Pancreas (tissue), 10 donors: ENCODE results near the gene ZNF20. TPM values are rescaled to one million over a fixed set of nuclear protein-coding genes. Genes with fewer than 3 reads are reported as not detected.
A peak's percentile ranks its signal among the peaks of the same experiment; 100 is the strongest.

ENCODE experiments used
- ATAC-seq, 4 donors: fragments of 200-7000 bp; cut with Tn5 transposase; one replicate each; pipeline versions ENCODE4 v1.8.0 to v1.9.1; 2020; ENCODE audit warnings: mild to moderate bottlenecking in 4 of 4, moderate library complexity in 4 of 4
- DNase-seq, 6 donors: peaks; one replicate each; pipeline ENCODE4 v3.0.0-alpha.2; 2020
- FAIRE-seq: peaks from 2 replicates; lab custom pipeline; 2012; peaks lifted over from hg19 to GRCh38; lab: Jason Lieb, UNC
- H3K27ac ChIP-seq, 4 donors: fragments of 200-600 bp; sonication (generic); 1 replicate in 3 of 4; 2 replicates in 1 of 4; pipeline versions ENCODE4 v1.5.0 to v1.8.0; 2020
- H3K27me3 ChIP-seq, 4 donors: fragments of 200-600 bp; one replicate each; pipeline ENCODE4 v1.8.0; 2021
- H3K36me3 ChIP-seq, 3 donors: fragments of 200-600 bp; sonication (generic) in 1 of 3; one replicate each; pipeline versions ENCODE4 v1.5.0 to v1.8.0; 2020 to 2021
- H3K4me1 ChIP-seq, 3 donors: fragments of 200-600 bp; one replicate each; pipeline ENCODE4 v1.8.0; 2021
- H3K4me3 ChIP-seq, 4 donors: fragments of 200-600 bp; sonication (generic) in 2 of 4; one replicate each; pipeline versions ENCODE4 v1.5.0 to v1.8.0; 2020 to 2021
- H3K9me3 ChIP-seq, 4 donors: fragments of 200-600 bp; one replicate each; pipeline ENCODE4 v1.8.0; 2021
- CTCF ChIP-seq, 4 donors: fragments of 200-600 bp; sonication (generic) in 3 of 4; IDR thresholded peaks; one replicate each; pipeline versions ENCODE4 v1.5.0 to v1.8.0; 2021; ENCODE audit warnings: antibody characterized with exemption in 4 of 4
- WGBS, 2 donors: extraction: QIAGEN DNeasy Blood & Tissue Kit; methylation state at CpG; one replicate each; pipeline ENCODE4 v1.1.7; 2013; 5-methylcytosine and 5-hydroxymethylcytosine counted together
- intact Hi-C, 3 donors: fragments of 100-400 bp; cut with DNase I; formaldehyde crosslinking; loops; one replicate each; pipeline versions ENCODE4 v1.11.1 to v1.14.2; 2022
- polyA plus RNA-seq, 2 donors: library from polyadenylated mRNA; stranded (reverse); fragments of 200-250 nt; gene quantifications; one replicate each; pipeline ENCODE4 v1.2.3, GENCODE V29; 2013
- total RNA-seq, 6 donors: library from RNA; stranded (reverse); fragmentation: NEBNext Ultra II Directional in 4 of 6; extraction: Animal tissue kit (Norgen Biotek cat#: 25700) in 4 of 6; gene quantifications; one replicate each; pipeline versions ENCODE4 v1.2.1 to v1.2.4, GENCODE V29; 2021 to 2023
- donor health status: healthy with polysubstance abuse.
- donor health status: DM: no; HTN: no; CAD: no; lungs with moderate emphysema.
- donor health status: DM: no; HTN: no; CAD: no.
- donor health status: control.
- donor health status: control.
- donor health status: Bipolar disorder and iron deficiency.
- donor health status: DM: yes; HTN: yes; CAD: no.
- donor health status: DM: no; HTN: no; CAD: no.
- donor health status: DM: no; HTN: no; CAD: no.
- donor health status: DM: yes; HTN: yes; CAD: no.

ZNF20 gene
- total and polyA plus RNA-seq, 8 donors, result 0.63 to 3.3 (median 2.1) TPM

GRCh38 chr19:12156223-12157058, 16.3 kb upstream of the ZNF20 start, which contains the start of gene ZNF625:
Gene ZNF625 (minus strand): TSS chr19:12156734. CDS start chr19:12156558, 176 bp downstream.
- Histone ChIP-seq H3K36me3 (no peaks in the 10 kb centered on the region), H3K9me3 (no peaks in the 10 kb centered on the region), H3K4me3 (peak within 1 kb of the TSS; percentile 45 to 95 (median 76)), H3K27ac (peak within 1 kb of the TSS; percentile 12 to 55 (median 26)), H3K27me3 (no peaks in the 10 kb centered on the region), H3K4me1 (peaks cover 0 to 5% (median 3%) of the 10 kb centered on the region in 3 donors)
- FAIRE-seq (no peak), ATAC-seq (peak; percentile 96 to 99 (median 99)), DNase-seq (peak; percentile 80 to 95 (median 87))
- TF ChIP-seq CTCF (IDR thresholded peaks at IDR 0.05), result no peak
- 1% methylated on average over 58 of the region's 58 CpGs for WGBS, 2 donors
- intact Hi-C loops, result no loop called here

- Histone ChIP-seq H3K27me3 (no peaks in the 10 kb centered on the region), H3K4me1 (peaks cover 0 to 5% (median 3%) of the 10 kb centered on the region in 3 donors), H3K9me3 (no peaks in the 10 kb centered on the region), H3K27ac (peak overlapping the region in 2 of 4 donors; percentile 20 to 55), H3K4me3 (peak overlapping the region in 3 of 4 donors; percentile 62 to 95 (median 91)), H3K36me3 (no peaks in the 10 kb centered on the region)
- ATAC-seq (peak in 1 of 4 donors; percentile 3), DNase-seq (no peak), FAIRE-seq (no peak)
- 16 to 20% methylated on average over 11 of the region's 11 CpGs for WGBS, 2 donors
- TF ChIP-seq CTCF (IDR thresholded peaks at IDR 0.05), result no peak
- intact Hi-C loops, result no loop called here
Measured at GRCh38 chr19:12155324-12155860, 15.2 kb upstream of the ZNF20 start.

GRCh38 chr19:12145348-12145747, 5.2 kb upstream of the ZNF20 start:
- no peak for TF ChIP-seq CTCF (IDR thresholded peaks at IDR 0.05)
- DNase-seq (no peak), FAIRE-seq (no peak), ATAC-seq (no peak)
- Histone ChIP-seq H3K27ac (no peak overlapping the region), H3K36me3 (peaks cover 0 to 18% (median 8%) of the 10 kb centered on the region in 3 donors), H3K4me3 (no peak overlapping the region), H3K4me1 (peaks cover 0 to 6% (median 6%) of the 10 kb centered on the region in 3 donors), H3K27me3 (no peaks in the 10 kb centered on the region), H3K9me3 (no peaks in the 10 kb centered on the region)
- WGBS, 2 donors, result 92 to 96% methylated on average over 8 of the region's 8 CpGs
- intact Hi-C loops, result no loop called here

GRCh38 chr19:12141405-12141736, 1.2 kb upstream of the ZNF20 start:
- no peak overlapping the region for H3K27ac ChIP-seq
- H3K36me3 ChIP-seq, result peaks cover 0 to 13% (median 8%) of the 10 kb centered on the region in 3 donors
- H3K4me3 ChIP-seq, result no peak overlapping the region
- TF ChIP-seq CTCF (IDR thresholded peaks at IDR 0.05), result no peak
- H3K27me3 ChIP-seq, result no peaks in the 10 kb centered on the region
- FAIRE-seq, result no peak
- no peak for DNase-seq
- no peaks in the 10 kb centered on the region for H3K9me3 ChIP-seq
- intact Hi-C loops, result loop anchor here in 2 of 3 donors (5.0 kb wide), 2 partner anchors 79 to 84 kb away; partner anchors contain the start of gene ZNF844 (in 1 of the 2)
- ATAC-seq, result no peak
- H3K4me1 ChIP-seq, result peaks cover 0 to 12% (median 6%) of the 10 kb centered on the region in 3 donors
- WGBS, 2 donors, result 43 to 45% methylated on average over 10 of the region's 10 CpGs
